ENCODE data around the gene ATAD3A. TPM values are rescaled to one million over a fixed set of nuclear protein-coding genes. Genes with fewer than 3 reads are reported as not detected.
"Not testable (repeated sequence)": the region's sequence is repeated elsewhere in the genome, so short reads cannot be mapped to it uniquely, and the experiment has no call there.

The ATAD3A gene
- total and polyA plus RNA-seq, 9 of the 15 experiments (the other 6 are each of a cell fraction or from before 2014, with no cell fraction given), result 0.10 to 173 (median 36.7) TPM

DNA sequence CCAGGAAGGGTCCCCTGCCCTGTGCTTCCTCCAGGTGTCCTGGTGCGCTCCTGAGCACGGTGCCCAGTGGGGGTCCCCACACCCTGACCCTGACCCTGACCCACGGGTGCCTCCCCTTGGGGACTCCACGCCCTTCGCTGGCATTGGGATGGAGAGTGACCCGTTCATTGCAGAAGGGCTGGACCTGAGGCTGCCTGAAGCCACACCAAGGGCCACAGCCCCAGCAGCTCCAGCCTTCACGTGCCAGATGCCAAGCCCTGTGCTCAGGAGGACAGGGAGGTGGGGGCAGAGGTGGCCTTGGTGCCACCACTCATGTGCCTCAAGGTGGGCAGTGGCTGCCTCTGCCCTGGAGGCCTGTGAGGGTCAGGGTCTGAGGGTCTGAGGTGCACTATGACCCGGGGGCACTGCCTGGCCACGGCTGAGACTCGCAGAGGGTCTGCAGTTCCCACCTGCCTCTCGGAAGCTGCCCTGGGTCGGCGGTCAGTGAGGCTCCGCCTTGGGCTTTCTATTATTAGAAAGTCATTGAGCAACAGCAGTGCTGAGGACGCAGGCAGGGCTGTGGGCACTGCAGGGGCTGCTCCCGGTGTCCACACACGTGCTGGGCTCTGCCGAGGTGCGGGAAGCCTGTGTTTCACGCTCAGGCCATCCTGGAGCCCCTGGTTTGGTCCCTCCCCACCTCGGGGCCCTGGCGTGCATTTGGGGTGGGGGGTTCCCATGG, 21.4 kb downstream of the ATAD3A start:
- H3K4me1 ChIP-seq (replicated peaks in 1 of 2; ENCODE audit: control insufficient read depth in 2 of 2, insufficient read depth in 2 of 2, low read length in 2 of 2), result peaks cover 0 to 34% of the 10 kb centered on the region in 2 experiments; a peak in 2 of 5 replicates
- FAIRE-seq; in situ Hi-C loops (cut with MboI): not testable (repeated sequence)

GRCh38 chr1:1533894-1534291, 21.9 kb downstream of the ATAD3A start:
- CTCF ChIA-PET (ENCODE audit: low intra/inter-chr PET ratio); H3K9ac ChIP-seq (ENCODE audit: insufficient read depth in 1 of 2, low read depth in 2 of 2, low read length in 2 of 2); H3K4me3 ChIP-seq; intact Hi-C loops (cut with micrococcal nuclease); POLR2A ChIA-PET; H3K9me1 ChIP-seq (ENCODE audit: control insufficient read depth, insufficient read depth, low read length); BruUV-seq (replicated peaks); H3K79me2 ChIP-seq (ENCODE audit: control insufficient read depth, insufficient read depth, low read length); DNase-seq (ENCODE audit: extremely low read depth in 1 of 4, low spot score in 3 of 4); in situ Hi-C loops (cut with MboI); H3K4me2 ChIP-seq (ENCODE audit: insufficient read depth, low read length); H3K27me3 ChIP-seq (ENCODE audit: control insufficient read depth in 2 of 2, insufficient read depth in 2 of 2, low read length in 2 of 2); FAIRE-seq; H2AFZ ChIP-seq (ENCODE audit: low read depth, low read length); H3K27ac ChIP-seq (ENCODE audit: extremely low read depth, low read depth, low read length); H4K20me1 ChIP-seq (replicated peaks; ENCODE audit: control insufficient read depth, insufficient read depth, low read length): not testable (repeated sequence)
- Histone ChIP-seq H3K9me3 (replicated peaks; ENCODE audit: control insufficient read depth, insufficient read depth, low read depth, low read length) (peaks cover 19% of the 10 kb centered on the region), H3K36me3 (ENCODE audit: control insufficient read depth, insufficient read depth, low read length) (peaks cover 53% of the 10 kb centered on the region; the same call in 2 of the 3 replicates), H3K4me1 (replicated peaks in 1 of 2; ENCODE audit: control insufficient read depth in 2 of 2, insufficient read depth in 2 of 2, low read length in 2 of 2) (peaks cover 0 to 34% of the 10 kb centered on the region in 2 experiments; a peak in 2 of 5 replicates)
- 90% methylated on average over 14 of the region's 18 CpGs for WGBS (ENCODE audit: insufficient coverage, low coverage, missing lambda C conversion rate)
- peak; percentile 11; the same call in 2 of the 3 replicates for ATAC-seq

More for the DNA sequence above, 21.4 kb downstream of the ATAD3A start:
- H3K79me2 ChIP-seq (ENCODE audit: control insufficient read depth, insufficient read depth, low read length); intact Hi-C loops (cut with micrococcal nuclease); H3K9ac ChIP-seq (ENCODE audit: insufficient read depth in 1 of 2, low read depth in 2 of 2, low read length in 2 of 2); H3K4me3 ChIP-seq; CTCF ChIA-PET (ENCODE audit: low intra/inter-chr PET ratio); BruUV-seq (replicated peaks); H3K4me2 ChIP-seq (ENCODE audit: insufficient read depth, low read length); ATAC-seq; H3K27ac ChIP-seq (ENCODE audit: extremely low read depth, low read depth, low read length); H2AFZ ChIP-seq (ENCODE audit: low read depth, low read length); H3K27me3 ChIP-seq (ENCODE audit: control insufficient read depth in 2 of 2, insufficient read depth in 2 of 2, low read length in 2 of 2); DNase-seq (ENCODE audit: extremely low read depth in 1 of 4, low spot score in 3 of 4); POLR2A ChIA-PET; H4K20me1 ChIP-seq (replicated peaks; ENCODE audit: control insufficient read depth, insufficient read depth, low read length); H3K9me1 ChIP-seq (ENCODE audit: control insufficient read depth, insufficient read depth, low read length): not testable (repeated sequence)
- WGBS (ENCODE audit: insufficient coverage, low coverage, missing lambda C conversion rate), result 83% methylated on average over 14 of the region's 22 CpGs
- TF ChIP-seq RBFOX2 (IDR thresholded peaks at IDR 0.05; ENCODE audit: low read depth, low read length), result 0 out of 2 replicates have a peak, but pooled peaks have one; percentile 9
- peaks cover 53% of the 10 kb centered on the region; the same call in 2 of the 3 replicates for H3K36me3 ChIP-seq (ENCODE audit: control insufficient read depth, insufficient read depth, low read length)
- H3K9me3 ChIP-seq (replicated peaks; ENCODE audit: control insufficient read depth, insufficient read depth, low read depth, low read length), result peaks cover 20% of the 10 kb centered on the region

All from K562 (cell line).